ENCODE data around the gene PDK1.

The PDK1 gene

DNA sequence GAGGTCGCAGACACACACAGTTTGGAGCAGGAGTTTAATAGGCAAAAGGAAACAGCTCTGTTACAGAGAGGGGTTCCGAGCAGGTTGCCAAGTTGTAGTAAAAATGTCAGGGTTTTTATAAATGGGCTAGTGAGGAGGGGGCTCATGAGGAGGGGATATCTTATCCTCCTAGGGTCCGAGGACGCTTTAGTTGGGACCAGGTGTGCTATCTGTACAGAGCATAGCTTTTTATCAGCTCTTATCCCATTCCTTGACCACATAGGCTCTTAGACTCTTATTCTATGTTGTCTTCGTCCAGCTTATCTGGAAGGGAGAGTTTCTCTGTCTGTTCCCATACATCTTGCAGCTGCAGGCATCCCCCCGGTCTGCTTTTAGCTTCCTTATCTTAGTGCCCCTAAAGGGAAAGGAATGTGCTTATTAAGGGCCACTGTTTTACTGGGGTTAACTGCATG lies 44.7 kb downstream of the PDK1 start:
- no peak for DNase-seq

- DNase-seq, result no peak
These were observed 50.4 kb downstream of the PDK1 start for GRCh38 chr2:172606285-172606684.

DNA sequence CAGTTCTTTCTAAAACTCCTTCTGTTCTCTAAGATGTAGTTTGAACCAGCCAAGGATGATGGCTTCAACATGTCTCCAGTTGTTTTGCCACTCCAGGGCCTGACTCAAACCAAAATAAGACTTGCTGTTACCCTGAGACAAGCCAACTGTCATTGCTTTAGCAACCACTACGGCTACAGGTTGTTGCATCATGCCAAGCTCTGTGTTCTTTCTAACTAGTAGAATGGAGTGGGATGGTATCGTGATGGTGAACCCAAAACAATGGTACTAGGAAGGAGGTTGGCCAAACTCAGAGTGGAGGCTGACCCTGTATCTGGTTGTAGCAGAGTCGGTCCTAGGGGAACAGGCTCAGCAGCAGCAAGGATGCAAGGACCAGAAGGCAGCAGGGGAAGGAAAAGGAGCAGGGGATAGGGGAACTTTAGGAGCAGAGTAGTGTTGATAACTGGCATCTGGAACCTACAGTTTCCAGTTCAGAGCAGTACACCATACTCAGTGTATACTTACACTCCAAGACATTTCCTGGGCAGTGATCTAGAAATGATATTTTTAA lies 51.6 kb downstream of the PDK1 start:
- no peak for DNase-seq

DNA sequence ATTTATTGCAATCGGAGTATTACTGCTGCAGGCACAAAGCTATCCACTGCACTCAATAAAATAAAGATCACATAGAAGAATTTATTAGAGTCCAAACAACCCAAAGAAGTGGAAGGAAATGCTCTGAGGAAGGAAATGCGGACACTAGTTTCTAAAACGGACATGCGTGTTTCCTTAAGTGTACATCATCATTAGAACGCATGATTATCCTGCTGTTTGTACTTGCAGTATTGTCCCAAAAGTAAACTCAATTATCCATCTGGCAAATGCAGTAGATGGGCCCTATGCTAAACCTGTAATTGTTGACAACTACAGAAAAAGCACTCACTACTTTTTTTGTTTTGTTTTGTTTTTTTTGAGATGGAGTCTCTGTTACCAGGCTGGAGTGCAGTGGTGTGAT lies 53.6 kb downstream of the PDK1 start:
- DNase-seq, result no peak

- DNase-seq, result no peak
These were observed 56.2 kb downstream of the PDK1 start for GRCh38 chr2:172612051-172612450.

GRCh38 chr2:172613040-172613439 lies 57.1 kb downstream of the PDK1 start:
- DNase-seq, result no peak

DNA sequence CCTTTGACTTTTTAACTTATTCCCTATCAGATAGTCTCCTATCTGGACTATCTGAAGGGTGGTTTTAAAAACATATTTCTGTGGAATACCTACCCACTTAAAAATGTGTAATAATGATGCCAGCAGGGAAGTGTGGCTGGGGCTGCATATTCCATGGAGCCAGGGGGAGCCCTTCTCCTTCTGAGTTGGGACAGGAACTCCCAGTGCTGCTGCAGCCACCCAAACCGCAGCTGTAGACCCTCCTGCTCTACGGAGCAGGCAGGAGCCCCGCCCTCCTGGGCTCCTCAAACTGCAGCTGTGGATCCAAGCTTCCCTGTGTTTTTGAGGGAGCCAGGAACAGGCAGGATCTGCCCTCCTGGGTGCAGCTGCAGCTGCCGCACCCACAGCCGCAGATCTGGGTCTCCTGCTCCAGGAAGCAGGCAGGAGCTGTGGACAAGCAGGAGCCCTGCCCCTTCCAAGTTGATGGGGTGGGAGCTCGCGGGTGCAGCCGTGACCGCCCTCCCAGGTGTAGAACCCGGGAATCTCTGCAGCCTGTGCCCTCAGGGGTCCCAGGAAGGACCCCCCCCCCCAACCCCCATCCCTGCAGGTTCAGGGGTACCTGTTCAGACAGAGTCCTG lies 57.8 kb downstream of the PDK1 start:
- DNase-seq, result no peak

DNA sequence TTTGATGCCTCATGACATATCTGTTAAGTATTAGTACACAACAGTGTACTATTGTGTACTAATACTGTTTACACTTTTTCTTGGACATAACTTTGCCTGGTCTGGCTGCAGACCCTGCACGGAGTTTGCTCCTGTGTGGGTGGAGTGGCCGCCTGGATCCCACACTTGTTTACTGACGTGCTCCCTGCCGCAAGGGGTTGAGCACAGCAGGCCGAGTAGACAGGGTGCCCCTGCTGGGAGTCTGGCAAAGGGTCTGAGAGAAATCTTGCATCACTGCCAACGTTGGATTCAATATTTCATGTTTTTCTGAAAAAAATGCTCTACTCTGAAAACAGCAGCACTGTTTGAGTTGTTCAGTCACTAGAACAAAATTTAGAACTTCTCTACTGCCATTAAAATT lies 59.0 kb downstream of the PDK1 start:
- DNase-seq, result no peak

- DNase-seq, result no peak
These were observed 59.9 kb downstream of the PDK1 start for GRCh38 chr2:172615727-172616261.

- DNase-seq, result no peak
These were observed 61.2 kb downstream of the PDK1 start for GRCh38 chr2:172617115-172617514.

GRCh38 chr2:172623249-172623965 lies 67.5 kb downstream of the PDK1 start:
- DNase-seq, result no peak

- no peak for DNase-seq
These were observed 69.1 kb downstream of the PDK1 start for GRCh38 chr2:172624996-172625395.

DNA sequence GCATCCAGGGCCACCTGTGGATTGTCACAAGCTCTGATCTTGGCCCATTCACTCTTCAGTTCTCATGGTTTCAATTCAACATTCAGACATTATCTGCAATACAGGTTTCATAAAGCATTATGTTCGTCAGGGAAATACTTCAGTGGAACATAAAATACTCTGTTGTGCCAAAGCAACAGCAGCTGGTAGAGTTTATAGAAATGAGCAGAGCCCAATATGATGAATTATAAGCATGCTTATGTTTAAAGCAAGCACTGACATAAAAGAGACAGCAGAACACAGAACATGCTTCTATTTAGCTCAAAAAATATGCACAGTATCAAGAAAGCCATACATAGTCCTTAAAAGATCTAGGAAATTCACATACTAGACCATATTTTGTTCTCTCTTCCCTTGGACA lies 71.3 kb downstream of the PDK1 start:
- no peak for DNase-seq

GRCh38 chr2:172628085-172628484 lies 72.2 kb downstream of the PDK1 start:
- no peak for DNase-seq

DNA sequence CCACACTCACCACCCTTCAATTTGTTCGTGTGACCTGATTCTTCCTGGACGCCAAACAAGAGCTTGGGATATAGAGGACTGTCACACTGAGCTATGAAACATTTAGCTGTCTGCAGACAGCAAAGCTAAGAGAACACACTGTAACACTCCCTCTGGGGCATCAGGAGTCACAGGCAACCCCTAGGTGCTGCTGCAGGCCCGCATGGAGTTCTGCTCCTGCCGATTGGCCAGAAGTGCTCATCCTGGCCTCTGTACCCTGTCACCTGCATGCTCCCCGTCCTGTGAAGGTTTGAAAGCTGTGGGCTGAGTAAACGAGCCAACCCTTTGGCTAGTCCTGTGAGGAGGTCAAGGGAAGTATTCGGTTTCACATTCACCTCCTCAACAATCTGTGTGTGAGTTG lies 73.7 kb downstream of the PDK1 start:
- no peak for DNase-seq

GRCh38 chr2:172630181-172630580 lies 74.3 kb downstream of the PDK1 start:
- DNase-seq, result no peak

- no peak for DNase-seq
These were observed 78.6 kb downstream of the PDK1 start for GRCh38 chr2:172634477-172634876.

- no peak for DNase-seq
These were observed 79.7 kb downstream of the PDK1 start for GRCh38 chr2:172635548-172635947.

DNA sequence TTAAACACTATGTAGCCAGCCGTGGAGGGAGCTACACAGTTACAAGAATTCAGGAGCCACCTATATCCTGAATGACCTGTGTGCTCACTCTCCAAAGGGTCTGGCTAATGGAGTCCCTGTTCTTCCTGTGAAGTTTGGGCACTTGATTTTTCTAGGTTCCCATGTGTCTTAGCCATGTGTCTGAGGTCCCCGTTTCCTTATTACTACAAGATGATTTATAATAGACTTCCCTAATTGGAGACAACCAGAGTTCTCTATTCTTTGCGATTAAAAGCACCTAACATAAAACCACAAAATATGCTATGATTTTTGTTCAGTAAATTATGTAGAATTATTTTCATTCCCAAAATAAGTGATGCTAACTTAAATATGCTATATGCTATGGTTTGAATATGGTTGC lies 83.4 kb downstream of the PDK1 start:
- no peak for DNase-seq

GRCh38 chr2:172639823-172640222 lies 83.9 kb downstream of the PDK1 start:
- DNase-seq, result no peak

DNA sequence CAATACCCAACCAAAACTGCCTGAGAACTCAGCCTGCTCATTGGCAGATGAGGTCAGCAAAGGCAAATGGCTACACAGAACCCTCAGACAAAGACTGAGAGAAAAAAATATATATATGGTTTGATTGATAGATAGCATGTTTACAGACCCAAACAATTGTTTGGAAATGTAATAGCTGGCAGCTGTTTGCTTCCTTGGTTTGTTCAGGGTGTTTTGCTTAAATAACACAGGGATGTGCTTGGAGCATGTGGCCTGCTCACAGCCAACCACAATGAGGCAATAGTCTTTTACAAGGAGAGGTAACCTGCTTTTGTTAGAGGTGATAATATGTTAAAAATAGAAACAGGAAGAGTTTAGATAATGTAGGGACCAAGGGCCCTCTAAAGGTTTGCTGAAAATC lies 84.5 kb downstream of the PDK1 start:
- DNase-seq, result no peak

DNA sequence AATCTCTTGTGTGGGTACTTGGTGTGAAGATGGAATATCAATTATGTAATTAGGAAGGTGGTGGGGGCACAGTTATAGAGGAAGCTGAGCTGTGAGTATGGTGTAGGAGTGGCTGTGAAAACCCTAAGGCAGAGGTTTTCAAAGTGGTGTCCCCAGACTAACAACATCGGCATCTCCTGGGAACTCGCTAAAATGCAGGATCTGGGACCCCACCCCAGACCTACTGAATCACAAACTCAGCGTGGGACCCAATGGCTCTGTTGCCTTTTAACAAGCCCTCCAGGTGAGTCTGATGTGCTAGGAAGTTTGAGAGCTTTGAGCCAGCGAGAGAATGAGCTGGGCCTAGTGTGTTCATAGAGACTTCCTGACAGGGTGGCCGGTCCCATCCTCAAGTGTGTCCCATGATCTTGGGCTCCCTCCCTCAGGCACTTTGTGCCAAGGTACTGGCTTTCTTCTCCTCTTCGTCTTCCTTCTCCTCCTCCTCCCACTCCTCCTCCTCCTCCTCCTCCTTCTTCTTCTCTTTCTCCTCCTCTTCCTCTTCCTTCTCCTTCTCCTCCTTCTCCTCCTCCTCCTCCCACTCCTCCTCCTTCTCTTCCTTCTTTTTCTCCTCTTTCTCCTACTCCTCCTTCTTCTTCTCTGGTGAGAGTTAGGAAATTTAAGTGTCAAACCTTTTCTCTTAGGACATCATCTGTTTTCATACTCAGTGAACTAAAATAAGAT lies 86.6 kb downstream of the PDK1 start:
- DNase-seq, result no peak

DNA sequence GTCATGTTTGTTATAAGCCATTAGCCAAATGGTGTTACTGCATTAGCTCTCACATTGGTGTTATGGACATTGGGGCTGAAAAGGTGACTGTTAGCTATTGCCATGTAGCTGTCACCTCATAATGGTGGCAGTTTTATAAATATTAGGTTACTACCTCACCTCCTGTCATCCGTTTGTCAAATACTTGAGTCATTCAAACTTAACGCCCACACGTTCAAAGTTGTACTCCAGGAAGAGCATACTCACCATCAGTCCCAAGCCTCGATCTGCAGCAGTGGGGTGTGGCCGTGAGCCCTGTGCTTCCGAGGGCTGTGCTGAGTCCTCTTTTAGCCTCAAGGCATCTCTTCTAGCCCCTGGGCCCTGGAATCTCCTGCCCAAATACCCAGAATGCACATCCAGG lies 87.3 kb downstream of the PDK1 start:
- no peak for DNase-seq

GRCh38 chr2:172647439-172647838 lies 91.5 kb downstream of the PDK1 start:
- no peak for DNase-seq
